K562 (cell line): ENCODE results near the gene HGS. TPM values are rescaled to one million over a fixed set of nuclear protein-coding genes. Genes with fewer than 3 reads are reported as not detected.

Experiments
- ARID2 ChIP-seq: fragments of 450-650 bp; IDR thresholded peaks from 2 replicates; pipeline ENCODE4 v1.6.1; 2017; ENCODE audit warnings: antibody characterized with exemption, mild to moderate bottlenecking
- GABPB1 ChIP-seq: sonication (generic); formaldehyde crosslinking; IDR thresholded peaks from 2 replicates; pipeline ENCODE4 v1.8.0; 2022; ENCODE audit warnings: mild to moderate bottlenecking, missing genetic modification reagents
- HMGN3 ChIP-seq: IDR thresholded peaks from 2 replicates; pipeline ENCODE4 v1.6.1; 2011; ENCODE audit warnings: borderline replicate concordance, low read depth, mild to moderate bottlenecking, mixed read lengths, low read length; ENCODE audit not compliant: insufficient read length; ENCODE audit errors: extremely low read depth
- L3MBTL2 ChIP-seq: fragments of 450-650 bp; IDR thresholded peaks from 2 replicates; pipeline ENCODE4 v1.6.1; 2016; ENCODE audit warnings: mild to moderate bottlenecking, moderate library complexity
- MXI1 ChIP-seq: IDR thresholded peaks from 2 replicates; pipeline ENCODE4 v1.6.1; 2011; ENCODE audit warnings: low read depth, mild to moderate bottlenecking, improper control_type of control experiment, low read length
- NBN ChIP-seq: fragments of 450-650 bp; IDR thresholded peaks from 2 replicates; pipeline ENCODE4 v1.6.1; 2016; ENCODE audit warnings: low read depth, mild to moderate bottlenecking
- NFRKB ChIP-seq: fragments of 450-650 bp; IDR thresholded peaks from 2 replicates; pipeline ENCODE4 v1.6.1; 2016; ENCODE audit warnings: low read depth
- NR4A1 ChIP-seq, 2 experiments: fragments of 250-450 bp in 1 of 2; fragments of 450-650 bp in 1 of 2; sonication (Bioruptor Pico) in 1 of 2; IDR thresholded peaks; 2 replicates each; pipeline versions ENCODE4 v1.4.0 to v1.6.1; 2016 to 2020; ENCODE audit warnings: mild to moderate bottlenecking in 2 of 2, missing compliant biosample characterization in 1 of 2, missing genetic modification characterization in 1 of 2, moderate library complexity in 1 of 2
- POU5F1 ChIP-seq: fragments of 150-350 bp; IDR thresholded peaks from 2 replicates; pipeline ENCODE4 v1.6.1; 2014; ENCODE audit warnings: borderline replicate concordance, low read length, low read depth, mild to moderate bottlenecking; ENCODE audit not compliant: partially characterized antibody
- RNF2 ChIP-seq: sonication (generic); IDR thresholded peaks from 2 replicates; pipeline ENCODE4 v1.6.1; 2016
- ZNF282 ChIP-seq: sonication (generic); formaldehyde crosslinking; IDR thresholded peaks from 2 replicates; pipeline ENCODE4 v1.8.1; 2023; ENCODE audit warnings: missing genetic modification reagents
- ZNF3 ChIP-seq: fragments of 250-450 bp; sonication (Bioruptor Pico); IDR thresholded peaks from 2 replicates; pipeline ENCODE4 v1.5.0; 2021; ENCODE audit warnings: mild to moderate bottlenecking, moderate library complexity
- ZNF830 ChIP-seq: fragments of 250-450 bp; sonication (Bioruptor Pico); IDR thresholded peaks from 2 replicates; pipeline ENCODE4 v1.5.0; 2021; ENCODE audit warnings: mild to moderate bottlenecking
- polyA plus RNA-seq, 8 experiments: library from polyadenylated mRNA; depleted of rRNA in 4 of 8; stranded (reverse) in 5 of 8; unstranded in 3 of 8; fragments of >200 nt; fragmentation: Nextera tagmentation in 2 of 8; fragmentation: Illumina TruSeq in 1 of 8; extraction: Ambion mirVana in 2 of 8; extraction: Trizol in 1 of 8; gene quantifications; 2 replicates each; pipeline versions ENCODE4 v1.2.1 to v1.2.3, GENCODE V29; 2011 to 2014; ENCODE audit warnings: inconsistent platforms in 1 of 8, missing spikeins in 1 of 8
- total RNA-seq, 7 experiments: library from RNA; depleted of rRNA in 6 of 7; stranded (reverse); fragments of >200 nt in 6 of 7; fragmentation: Illumina TruSeq in 2 of 7; extraction: Trizol in 2 of 7; gene quantifications; 2 replicates each; pipeline versions ENCODE4 v1.2.1 to v1.2.3, GENCODE V29; 2011 to 2021; ENCODE audit warnings: low replicate concordance in 1 of 7
- TF ChIP-seq, protein P1 (sequence below): fragments of 250-450 bp; sonication (Bioruptor Pico); IDR thresholded peaks from 2 replicates; pipeline ENCODE4 v1.9.0; 2021; ENCODE audit warnings: mild to moderate bottlenecking
- TF ChIP-seq, protein P2 (sequence below): sonication (generic); formaldehyde crosslinking; IDR thresholded peaks from 2 replicates; pipeline ENCODE4 v1.5.0; 2020; ENCODE audit warnings: missing genetic modification reagents
- TF ChIP-seq, protein P3 (sequence below): fragments of 250-450 bp; sonication (Bioruptor Pico); IDR thresholded peaks from 2 replicates; pipeline ENCODE4 v1.8.0; 2022; ENCODE audit warnings: moderate library complexity, mild to moderate bottlenecking, inconsistent platforms
- TF ChIP-seq, protein P4 (sequence below): sonication (generic); formaldehyde crosslinking; IDR thresholded peaks from 2 replicates; pipeline ENCODE4 v1.8.0; 2022; ENCODE audit warnings: mild to moderate bottlenecking, missing genetic modification reagents
- TF ChIP-seq, protein P5 (sequence below): fragments of 450-650 bp; IDR thresholded peaks from 2 replicates; pipeline ENCODE4 v1.6.1; 2016; ENCODE audit warnings: mild to moderate bottlenecking

HGS gene
- total and polyA plus RNA-seq, 9 of the 15 experiments (the other 6 are each of a cell fraction or from before 2014, with no cell fraction given) = 3.9 to 176 (median 77.1) TPM

DNA sequence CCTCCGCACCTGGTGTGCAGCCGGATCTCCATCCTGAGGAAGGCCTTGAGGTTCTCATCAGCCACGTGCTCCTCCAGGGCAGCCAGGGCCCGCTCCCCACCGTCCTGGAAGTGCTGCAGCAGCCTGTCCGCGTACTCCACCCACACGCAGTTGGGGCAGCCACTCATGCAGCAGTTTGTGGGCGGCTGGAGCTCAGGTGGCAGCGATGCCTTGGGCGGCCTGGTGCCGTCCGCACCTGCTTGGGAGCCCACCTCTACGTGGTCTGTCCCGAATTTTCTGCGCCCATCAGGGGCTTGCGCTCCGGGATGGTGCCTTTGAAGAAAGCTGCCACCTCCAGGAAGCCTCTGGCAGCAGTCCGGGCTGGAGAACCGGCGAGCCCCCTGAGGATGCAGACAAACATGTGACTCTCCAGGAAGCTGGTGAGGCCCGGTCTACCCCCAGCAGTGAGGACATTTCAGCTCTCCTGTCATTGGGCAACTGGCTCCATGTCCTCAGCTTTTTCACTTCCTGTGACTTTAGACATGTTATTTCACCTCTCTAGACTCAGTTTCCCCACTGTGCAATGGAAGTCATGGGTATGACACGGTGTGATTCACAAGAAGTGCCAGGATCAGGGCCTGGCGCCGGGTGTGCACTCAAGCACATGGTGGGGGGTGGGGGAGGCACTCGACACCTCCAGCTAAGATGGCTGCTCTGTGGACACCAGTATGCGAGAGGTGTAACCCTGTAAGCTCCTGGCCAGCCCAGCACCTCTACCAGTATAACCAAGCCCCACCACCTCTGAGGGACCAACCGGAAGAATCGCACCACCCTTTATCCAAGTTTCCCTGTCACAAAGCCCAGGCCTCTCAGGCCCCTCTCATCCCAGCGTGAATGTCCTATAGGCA, 18.4 kb upstream of the HGS start (continued):
- TF ChIP-seq ZNF3 (CRISPR knock-in tag) = no peak
- no peak for TF ChIP-seq MXI1
- no peak for TF ChIP-seq NBN
- no peak for TF ChIP-seq GABPB1 (CRISPR knock-in tag)
- TF ChIP-seq POU5F1 = no peak
- TF ChIP-seq NR4A1 (CRISPR knock-in tag; IDR thresholded peaks at IDR 0.05) = peak; percentile 94; the same call in 1 of the 2 replicates
- peak; percentile 98 for TF ChIP-seq NR4A1 (tag; IDR thresholded peaks at IDR 0.05)
- no peak for TF ChIP-seq ARID2
- TF ChIP-seq, protein P1, sequence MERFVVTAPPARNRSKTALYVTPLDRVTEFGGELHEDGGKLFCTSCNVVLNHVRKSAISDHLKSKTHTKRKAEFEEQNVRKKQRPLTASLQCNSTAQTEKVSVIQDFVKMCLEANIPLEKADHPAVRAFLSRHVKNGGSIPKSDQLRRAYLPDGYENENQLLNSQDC (CRISPR knock-in tag) = no peak
- TF ChIP-seq HMGN3 = peak; percentile 62
- TF ChIP-seq, protein P2, sequence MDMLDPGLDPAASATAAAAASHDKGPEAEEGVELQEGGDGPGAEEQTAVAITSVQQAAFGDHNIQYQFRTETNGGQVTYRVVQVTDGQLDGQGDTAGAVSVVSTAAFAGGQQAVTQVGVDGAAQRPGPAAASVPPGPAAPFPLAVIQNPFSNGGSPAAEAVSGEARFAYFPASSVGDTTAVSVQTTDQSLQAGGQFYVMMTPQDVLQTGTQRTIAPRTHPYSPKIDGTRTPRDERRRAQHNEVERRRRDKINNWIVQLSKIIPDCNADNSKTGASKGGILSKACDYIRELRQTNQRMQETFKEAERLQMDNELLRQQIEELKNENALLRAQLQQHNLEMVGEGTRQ = no peak
- TF ChIP-seq ZNF830 (CRISPR knock-in tag) = no peak
- TF ChIP-seq NFRKB = peak; percentile 83; the same call in 1 of the 2 replicates
- no peak for TF ChIP-seq ZNF282 (CRISPR knock-in tag)
- TF ChIP-seq, protein P3, sequence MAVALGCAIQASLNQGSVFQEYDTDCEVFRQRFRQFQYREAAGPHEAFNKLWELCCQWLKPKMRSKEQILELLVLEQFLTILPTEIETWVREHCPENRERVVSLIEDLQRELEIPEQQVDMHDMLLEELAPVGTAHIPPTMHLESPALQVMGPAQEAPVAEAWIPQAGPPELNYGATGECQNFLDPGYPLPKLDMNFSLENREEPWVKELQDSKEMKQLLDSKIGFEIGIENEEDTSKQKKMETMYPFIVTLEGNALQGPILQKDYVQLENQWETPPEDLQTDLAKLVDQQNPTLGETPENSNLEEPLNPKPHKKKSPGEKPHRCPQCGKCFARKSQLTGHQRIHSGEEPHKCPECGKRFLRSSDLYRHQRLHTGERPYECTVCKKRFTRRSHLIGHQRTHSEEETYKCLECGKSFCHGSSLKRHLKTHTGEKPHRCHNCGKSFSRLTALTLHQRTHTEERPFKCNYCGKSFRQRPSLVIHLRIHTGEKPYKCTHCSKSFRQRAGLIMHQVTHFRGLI (CRISPR knock-in tag) = peak; percentile 80; the same call in 1 of the 2 replicates
- TF ChIP-seq L3MBTL2 = peak; percentile 98
- TF ChIP-seq, protein P4, sequence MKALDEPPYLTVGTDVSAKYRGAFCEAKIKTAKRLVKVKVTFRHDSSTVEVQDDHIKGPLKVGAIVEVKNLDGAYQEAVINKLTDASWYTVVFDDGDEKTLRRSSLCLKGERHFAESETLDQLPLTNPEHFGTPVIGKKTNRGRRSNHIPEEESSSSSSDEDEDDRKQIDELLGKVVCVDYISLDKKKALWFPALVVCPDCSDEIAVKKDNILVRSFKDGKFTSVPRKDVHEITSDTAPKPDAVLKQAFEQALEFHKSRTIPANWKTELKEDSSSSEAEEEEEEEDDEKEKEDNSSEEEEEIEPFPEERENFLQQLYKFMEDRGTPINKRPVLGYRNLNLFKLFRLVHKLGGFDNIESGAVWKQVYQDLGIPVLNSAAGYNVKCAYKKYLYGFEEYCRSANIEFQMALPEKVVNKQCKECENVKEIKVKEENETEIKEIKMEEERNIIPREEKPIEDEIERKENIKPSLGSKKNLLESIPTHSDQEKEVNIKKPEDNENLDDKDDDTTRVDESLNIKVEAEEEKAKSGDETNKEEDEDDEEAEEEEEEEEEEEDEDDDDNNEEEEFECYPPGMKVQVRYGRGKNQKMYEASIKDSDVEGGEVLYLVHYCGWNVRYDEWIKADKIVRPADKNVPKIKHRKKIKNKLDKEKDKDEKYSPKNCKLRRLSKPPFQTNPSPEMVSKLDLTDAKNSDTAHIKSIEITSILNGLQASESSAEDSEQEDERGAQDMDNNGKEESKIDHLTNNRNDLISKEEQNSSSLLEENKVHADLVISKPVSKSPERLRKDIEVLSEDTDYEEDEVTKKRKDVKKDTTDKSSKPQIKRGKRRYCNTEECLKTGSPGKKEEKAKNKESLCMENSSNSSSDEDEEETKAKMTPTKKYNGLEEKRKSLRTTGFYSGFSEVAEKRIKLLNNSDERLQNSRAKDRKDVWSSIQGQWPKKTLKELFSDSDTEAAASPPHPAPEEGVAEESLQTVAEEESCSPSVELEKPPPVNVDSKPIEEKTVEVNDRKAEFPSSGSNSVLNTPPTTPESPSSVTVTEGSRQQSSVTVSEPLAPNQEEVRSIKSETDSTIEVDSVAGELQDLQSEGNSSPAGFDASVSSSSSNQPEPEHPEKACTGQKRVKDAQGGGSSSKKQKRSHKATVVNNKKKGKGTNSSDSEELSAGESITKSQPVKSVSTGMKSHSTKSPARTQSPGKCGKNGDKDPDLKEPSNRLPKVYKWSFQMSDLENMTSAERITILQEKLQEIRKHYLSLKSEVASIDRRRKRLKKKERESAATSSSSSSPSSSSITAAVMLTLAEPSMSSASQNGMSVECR (CRISPR knock-in tag) = no peak
- TF ChIP-seq RNF2 = peak; percentile 54; the same call in 1 of the 2 replicates
- TF ChIP-seq, protein P5, sequence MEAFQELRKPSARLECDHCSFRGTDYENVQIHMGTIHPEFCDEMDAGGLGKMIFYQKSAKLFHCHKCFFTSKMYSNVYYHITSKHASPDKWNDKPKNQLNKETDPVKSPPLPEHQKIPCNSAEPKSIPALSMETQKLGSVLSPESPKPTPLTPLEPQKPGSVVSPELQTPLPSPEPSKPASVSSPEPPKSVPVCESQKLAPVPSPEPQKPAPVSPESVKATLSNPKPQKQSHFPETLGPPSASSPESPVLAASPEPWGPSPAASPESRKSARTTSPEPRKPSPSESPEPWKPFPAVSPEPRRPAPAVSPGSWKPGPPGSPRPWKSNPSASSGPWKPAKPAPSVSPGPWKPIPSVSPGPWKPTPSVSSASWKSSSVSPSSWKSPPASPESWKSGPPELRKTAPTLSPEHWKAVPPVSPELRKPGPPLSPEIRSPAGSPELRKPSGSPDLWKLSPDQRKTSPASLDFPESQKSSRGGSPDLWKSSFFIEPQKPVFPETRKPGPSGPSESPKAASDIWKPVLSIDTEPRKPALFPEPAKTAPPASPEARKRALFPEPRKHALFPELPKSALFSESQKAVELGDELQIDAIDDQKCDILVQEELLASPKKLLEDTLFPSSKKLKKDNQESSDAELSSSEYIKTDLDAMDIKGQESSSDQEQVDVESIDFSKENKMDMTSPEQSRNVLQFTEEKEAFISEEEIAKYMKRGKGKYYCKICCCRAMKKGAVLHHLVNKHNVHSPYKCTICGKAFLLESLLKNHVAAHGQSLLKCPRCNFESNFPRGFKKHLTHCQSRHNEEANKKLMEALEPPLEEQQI = no peak
